ENCODE data around the gene NEMP1.

The NEMP1 gene

GRCh38 chr12:57107456-57108155, 29.0 kb upstream of the NEMP1 start:
- TF ChIP-seq OSR1 (CRISPR knock-in tag; IDR thresholded peaks at IDR 0.05) = no peak
- TF ChIP-seq PATZ1 (CRISPR knock-in tag; IDR thresholded peaks at IDR 0.05; ENCODE audit: borderline replicate concordance) = no peak
- no peak for TF ChIP-seq TCF4 (CRISPR knock-in tag; IDR thresholded peaks at IDR 0.05; ENCODE audit: borderline replicate concordance)
- no peak for TF ChIP-seq ZNF8 (CRISPR knock-in tag; IDR thresholded peaks at IDR 0.05)
- TF ChIP-seq ZC3H10 (CRISPR knock-in tag; IDR thresholded peaks at IDR 0.05) = no peak
- TF ChIP-seq ISL1 (CRISPR knock-in tag; IDR thresholded peaks at IDR 0.05) = no peak
- ATAC-seq = no peak

GRCh38 chr12:57106021-57106708, 27.6 kb upstream of the NEMP1 start:
- no peak for ATAC-seq
- no peak for TF ChIP-seq TCF4 (CRISPR knock-in tag; IDR thresholded peaks at IDR 0.05; ENCODE audit: borderline replicate concordance)
- no peak for TF ChIP-seq RARB (CRISPR knock-in tag; IDR thresholded peaks at IDR 0.05)

- ATAC-seq = no peak
- no peak for TF ChIP-seq ISL1 (CRISPR knock-in tag; IDR thresholded peaks at IDR 0.05)
- TF ChIP-seq ESRRG (CRISPR knock-in tag; IDR thresholded peaks at IDR 0.05) = no peak
- no peak for TF ChIP-seq TOX (CRISPR knock-in tag; IDR thresholded peaks at IDR 0.05; ENCODE audit: borderline replicate concordance)
- TF ChIP-seq OSR1 (CRISPR knock-in tag; IDR thresholded peaks at IDR 0.05) = no peak
Measured at GRCh38 chr12:57105011-57105753, 26.6 kb upstream of the NEMP1 start.

- ATAC-seq = no peak
- no peak for TF ChIP-seq RARB (CRISPR knock-in tag; IDR thresholded peaks at IDR 0.05)
Measured at GRCh38 chr12:57104292-57104910, 25.8 kb upstream of the NEMP1 start.

GRCh38 chr12:57103856-57104255, 25.3 kb upstream of the NEMP1 start:
- ATAC-seq = no peak
- TF ChIP-seq CREB5 (CRISPR knock-in tag; IDR thresholded peaks at IDR 0.05; ENCODE audit: low read depth) (no peak), ZC3H10 (CRISPR knock-in tag; IDR thresholded peaks at IDR 0.05) (no peak), ESRRG (CRISPR knock-in tag; IDR thresholded peaks at IDR 0.05) (no peak), ZNF8 (CRISPR knock-in tag; IDR thresholded peaks at IDR 0.05) (no peak), ARNTL (CRISPR knock-in tag; IDR thresholded peaks at IDR 0.05; ENCODE audit: borderline replicate concordance, low read depth) (no peak), POU6F1 (CRISPR knock-in tag; IDR thresholded peaks at IDR 0.05; ENCODE audit: borderline replicate concordance, low read depth) (no peak), ZFP30 (CRISPR knock-in tag; IDR thresholded peaks at IDR 0.05) (no peak), ISL1 (CRISPR knock-in tag; IDR thresholded peaks at IDR 0.05) (no peak), BACH2 (CRISPR knock-in tag; IDR thresholded peaks at IDR 0.05; ENCODE audit: borderline replicate concordance) (no peak), ZNF565 (CRISPR knock-in tag; conservative IDR thresholded peaks at IDR 0.05; ENCODE audit: low read depth) (no peak), TCF4 (CRISPR knock-in tag; IDR thresholded peaks at IDR 0.05; ENCODE audit: borderline replicate concordance) (no peak), GLIS3 (CRISPR knock-in tag; IDR thresholded peaks at IDR 0.05) (no peak), RARB (CRISPR knock-in tag; IDR thresholded peaks at IDR 0.05) (no peak), CSDC2 (CRISPR knock-in tag; IDR thresholded peaks at IDR 0.05) (no peak), PPARA (CRISPR knock-in tag; IDR thresholded peaks at IDR 0.05; ENCODE audit: borderline replicate concordance) (no peak), ZFP3 (CRISPR knock-in tag; IDR thresholded peaks at IDR 0.05) (no peak)

Data from SK-N-SH treated with all-trans-retinoic acid at 6 μM for 48 hours (cell line).